Spleen (tissue), 11 donors: Measurements from ENCODE around the gene SEL1L3. TPM values are rescaled to one million over a fixed set of nuclear protein-coding genes. Genes with fewer than 3 reads are reported as not detected.

Experiments used
- DNase-seq: peaks from one replicate; pipeline ENCODE4 v3.0.0-alpha.2; 2020
- H3K27ac ChIP-seq, 8 donors: fragments of 200-600 bp; sonication (generic) in 7 of 8; 1 replicate in 4 of 8; 2 replicates in 4 of 8; pipeline versions ENCODE4 v1.5.0 to v1.8.0; 2016 to 2021; ENCODE audit warnings: inconsistent platforms in 4 of 8, mild to moderate bottlenecking in 4 of 8, moderate library complexity in 1 of 8
- H3K27me3 ChIP-seq, 7 donors: fragments of 200-600 bp; sonication (generic) in 6 of 7; replicated peaks in 1 of 7; 1 replicate in 4 of 7; 2 replicates in 3 of 7; pipeline versions ENCODE4 v1.5.0 to v1.8.0; 2016 to 2021; ENCODE audit warnings: inconsistent platforms in 3 of 7, mild to moderate bottlenecking in 1 of 7
- H3K36me3 ChIP-seq, 6 donors: fragments of 200-600 bp; sonication (generic) in 5 of 6; 1 replicate in 4 of 6; 2 replicates in 2 of 6; pipeline versions ENCODE4 v1.5.0 to v1.8.0; 2016 to 2021; ENCODE audit warnings: inconsistent platforms in 2 of 6
- H3K4me1 ChIP-seq, 6 donors: fragments of 200-600 bp; sonication (generic) in 5 of 6; 1 replicate in 3 of 6; 2 replicates in 3 of 6; pipeline versions ENCODE4 v1.5.0 to v1.8.0; 2016 to 2021; ENCODE audit warnings: inconsistent platforms in 3 of 6
- H3K4me3 ChIP-seq, 8 donors: fragments of 200-600 bp; sonication (generic) in 7 of 8; 1 replicate in 4 of 8; 2 replicates in 4 of 8; pipeline versions ENCODE4 v1.5.0 to v1.8.0; 2016 to 2021; ENCODE audit warnings: inconsistent platforms in 4 of 8, mild to moderate bottlenecking in 4 of 8, moderate library complexity in 2 of 8
- H3K9me3 ChIP-seq, 8 donors: fragments of 200-600 bp; sonication (generic) in 7 of 8; 1 replicate in 4 of 8; 2 replicates in 4 of 8; pipeline versions ENCODE4 v1.5.0 to v1.8.0; 2016 to 2021; ENCODE audit warnings: inconsistent platforms in 4 of 8
- POLR2A ChIP-seq, 3 donors: fragments of 450-650 bp; IDR thresholded peaks; one replicate each; pipeline ENCODE4 v1.5.1; 2017; ENCODE audit warnings: antibody characterized with exemption in 3 of 3, mild to moderate bottlenecking in 1 of 3
- POLR2AphosphoS5 ChIP-seq, 3 donors: sonication (generic); formaldehyde crosslinking; IDR thresholded peaks; one replicate each; pipeline ENCODE4 v1.5.1; 2017; ENCODE audit warnings: antibody characterized with exemption in 3 of 3
- WGBS, 5 donors: extraction: QIAGEN DNeasy Blood & Tissue Kit in 3 of 5; methylation state at CpG; one replicate each; pipeline versions ENCODE4 v1.1.5 to v1.1.7; 2013 to 2018; 5-methylcytosine and 5-hydroxymethylcytosine counted together
- intact Hi-C: fragments of 100-400 bp; cut with DNase I; formaldehyde crosslinking; loops from one replicate; pipeline ENCODE4 v1.15.0; 2023; ENCODE audit warnings: low total_unique reads
- polyA plus RNA-seq, 3 donors: library from polyadenylated mRNA; stranded (reverse); fragments of 200-250 nt; gene quantifications; one replicate each; pipeline ENCODE4 v1.2.1, GENCODE V29; 2013
- total RNA-seq, 7 donors: library from RNA; depleted of rRNA in 3 of 7; stranded (reverse); fragments of >200 nt in 3 of 7; fragmentation: NEBNext Ultra II Directional in 4 of 7; extraction: Animal tissue kit (Norgen Biotek cat#: 25700) in 4 of 7; gene quantifications; one replicate each; pipeline versions ENCODE4 v1.1.0 to v1.2.1, GENCODE V29; 2016 to 2021
- TF ChIP-seq, protein P1 (sequence below), 11 experiments: fragments of 200-600 bp in 7 of 11; fragments of 450-650 bp in 4 of 11; sonication (generic) in 4 of 11; IDR thresholded peaks in 8 of 11; conservative IDR thresholded peaks in 3 of 11; 1 replicate in 7 of 11; 2 replicates in 4 of 11; pipeline versions ENCODE4 v1.4.0 to v1.8.0; 2016 to 2021; ENCODE audit warnings: antibody characterized with exemption in 11 of 11, inconsistent platforms in 4 of 11, mild to moderate bottlenecking in 1 of 11
- donor health status: healthy with polysubstance abuse.
- donor health status: DM: no; HTN: no; CAD: no; lungs with moderate emphysema.
- donor health status: DM: no; HTN: no; CAD: no.
- donor health status: Bipolar disorder and iron deficiency.
- donor health status: healthy.
- donor health status: DM: no; HTN: no; CAD: no.
- donor health status: DM: yes; HTN: yes; CAD: no.

The SEL1L3 gene
- total and polyA plus RNA-seq, 10 donors: 59.0 to 319 (median 127) TPM

DNA sequence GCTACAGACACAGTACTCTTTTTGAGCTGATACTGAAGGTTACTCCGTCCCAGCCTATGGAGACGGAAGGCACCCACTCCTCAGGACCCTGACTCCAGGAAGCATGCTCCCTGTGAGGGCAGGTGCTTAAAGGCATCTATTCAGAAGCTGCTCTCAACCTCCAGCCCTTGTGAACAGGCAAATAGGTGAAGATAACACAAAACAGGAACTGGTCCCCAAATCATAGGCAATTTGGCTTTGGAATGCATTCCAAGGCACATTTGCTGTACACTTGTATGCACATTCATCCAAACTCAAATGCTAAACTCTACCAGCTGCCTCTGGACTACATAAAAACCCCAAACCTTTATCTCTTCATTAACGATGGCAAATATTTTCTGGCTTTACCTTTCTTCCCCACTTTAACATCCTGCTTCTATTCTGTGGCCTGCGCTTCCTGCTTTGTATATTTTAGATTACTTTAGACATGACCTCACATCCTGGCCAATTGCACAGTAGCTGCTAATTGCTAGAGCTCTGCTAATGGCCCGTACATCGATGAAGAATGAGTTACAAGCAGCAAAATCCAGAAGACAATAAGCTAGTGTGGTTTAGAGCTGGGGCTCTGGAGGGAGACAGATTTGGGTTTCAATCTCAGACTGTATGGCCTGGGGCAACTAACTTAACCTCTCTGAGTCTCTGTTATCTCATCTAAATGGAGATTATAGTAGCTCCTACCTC is 3.2 kb downstream of the SEL1L3 start:
- Histone ChIP-seq H3K9me3 (no peaks in the 10 kb centered on the region), H3K36me3 (peaks cover 0 to 11% (median 0%) of the 10 kb centered on the region in 6 donors), H3K4me1 (peaks cover 58 to 90% (median 83%) of the 10 kb centered on the region in 6 donors), H3K27me3 (no peaks in the 10 kb centered on the region), H3K4me3 (peak overlapping the region in 5 of 8 donors; percentile 6 to 88 (median 83)), H3K27ac (peak overlapping the region; percentile 75 to 95 (median 93))
- TF ChIP-seq POLR2A (IDR thresholded peaks at IDR 0.05) (no peak), POLR2AphosphoS5 (IDR thresholded peaks at IDR 0.05) (peak in 1 of 3 donors; percentile 65)
- TF ChIP-seq, protein P1, sequence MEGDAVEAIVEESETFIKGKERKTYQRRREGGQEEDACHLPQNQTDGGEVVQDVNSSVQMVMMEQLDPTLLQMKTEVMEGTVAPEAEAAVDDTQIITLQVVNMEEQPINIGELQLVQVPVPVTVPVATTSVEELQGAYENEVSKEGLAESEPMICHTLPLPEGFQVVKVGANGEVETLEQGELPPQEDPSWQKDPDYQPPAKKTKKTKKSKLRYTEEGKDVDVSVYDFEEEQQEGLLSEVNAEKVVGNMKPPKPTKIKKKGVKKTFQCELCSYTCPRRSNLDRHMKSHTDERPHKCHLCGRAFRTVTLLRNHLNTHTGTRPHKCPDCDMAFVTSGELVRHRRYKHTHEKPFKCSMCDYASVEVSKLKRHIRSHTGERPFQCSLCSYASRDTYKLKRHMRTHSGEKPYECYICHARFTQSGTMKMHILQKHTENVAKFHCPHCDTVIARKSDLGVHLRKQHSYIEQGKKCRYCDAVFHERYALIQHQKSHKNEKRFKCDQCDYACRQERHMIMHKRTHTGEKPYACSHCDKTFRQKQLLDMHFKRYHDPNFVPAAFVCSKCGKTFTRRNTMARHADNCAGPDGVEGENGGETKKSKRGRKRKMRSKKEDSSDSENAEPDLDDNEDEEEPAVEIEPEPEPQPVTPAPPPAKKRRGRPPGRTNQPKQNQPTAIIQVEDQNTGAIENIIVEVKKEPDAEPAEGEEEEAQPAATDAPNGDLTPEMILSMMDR (IDR thresholded peaks at IDR 0.05 in 8 of 11, conservative IDR thresholded peaks at IDR 0.05 in 3 of 11): no peak
- intact Hi-C loops: loop anchor here (5.0 to 10.0 kb wide), 2 partner anchors 53 to 465 kb away; partner anchors contain the start of genes RBPJ and SMIM20
- 20 to 29% (median 25%) methylated on average over 6 of the region's 6 CpGs for WGBS, 5 donors
- no peak for DNase-seq

DNA sequence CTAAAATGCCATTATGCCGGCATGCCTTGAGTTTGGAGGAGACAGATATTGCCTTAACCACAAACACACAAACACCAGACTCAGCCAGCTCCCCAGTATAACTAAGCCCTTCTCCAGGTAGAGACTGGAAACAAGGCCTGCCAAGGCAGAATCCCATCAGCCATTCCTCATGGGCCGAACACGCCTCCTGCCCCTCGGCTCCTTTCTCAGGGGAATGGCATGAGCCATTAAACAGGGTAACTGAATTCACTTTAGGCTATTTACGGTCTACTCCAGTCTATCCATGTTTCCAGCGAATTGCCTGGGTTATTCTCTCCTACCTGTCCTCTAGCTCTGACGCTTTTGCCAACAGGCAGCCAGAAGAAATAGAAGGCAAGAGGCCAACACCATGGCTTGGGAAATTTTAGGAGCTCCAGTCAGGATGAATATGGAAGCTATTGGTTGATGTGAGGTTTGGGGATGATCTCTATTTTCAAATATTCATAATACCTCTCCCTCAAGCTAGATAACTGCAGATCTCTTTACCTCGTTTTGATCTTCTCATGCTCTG is 4.9 kb downstream of the SEL1L3 start:
- intact Hi-C loops: loop anchor here (5.0 to 10.0 kb wide), 2 partner anchors 54 to 467 kb away; partner anchors contain the start of genes RBPJ and SMIM20
- Histone ChIP-seq H3K27ac (peak overlapping the region in 6 of 8 donors; percentile 16 to 95 (median 94)), H3K9me3 (no peaks in the 10 kb centered on the region), H3K36me3 (peaks cover 0 to 11% (median 0%) of the 10 kb centered on the region in 6 donors), H3K4me3 (no peak overlapping the region), H3K4me1 (peaks cover 64 to 91% (median 83%) of the 10 kb centered on the region in 6 donors), H3K27me3 (no peaks in the 10 kb centered on the region)
- TF ChIP-seq POLR2A (IDR thresholded peaks at IDR 0.05) (no peak), POLR2AphosphoS5 (IDR thresholded peaks at IDR 0.05) (no peak)
- TF ChIP-seq, protein P1 (IDR thresholded peaks at IDR 0.05 in 8 of 11, conservative IDR thresholded peaks at IDR 0.05 in 3 of 11): no peak
- 93 to 95% (median 95%) methylated on average over 8 of the region's 8 CpGs for WGBS, 5 donors
- no peak for DNase-seq

DNA sequence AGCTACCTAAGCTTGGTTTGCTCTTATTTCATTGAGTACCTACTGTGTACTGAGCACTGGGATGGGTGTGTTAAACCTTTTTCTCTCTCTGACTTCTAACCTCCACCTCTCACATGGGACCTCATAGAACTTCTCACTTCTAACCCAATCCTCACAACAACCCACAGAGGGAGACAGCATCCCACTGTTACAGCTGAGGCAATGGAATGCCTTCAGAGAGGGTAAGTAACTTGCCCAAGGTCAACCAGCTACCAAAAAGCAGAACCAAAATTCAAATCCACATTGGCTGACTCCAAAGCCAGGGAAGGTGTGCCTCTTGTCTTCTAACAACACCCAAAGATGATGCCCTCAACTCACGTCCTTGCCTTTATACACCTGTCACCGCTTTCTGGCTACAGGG is 5.4 kb downstream of the SEL1L3 start:
- no peak overlapping the region for H3K4me3 ChIP-seq
- no peaks in the 10 kb centered on the region for H3K9me3 ChIP-seq
- no peaks in the 10 kb centered on the region for H3K27me3 ChIP-seq
- no peak for DNase-seq
- WGBS, 5 donors: 88 to 98% (median 96%) methylated on average over 2 of the region's 2 CpGs
- peaks cover 67 to 96% (median 87%) of the 10 kb centered on the region in 6 donors for H3K4me1 ChIP-seq
- peaks cover 0 to 11% (median 0%) of the 10 kb centered on the region in 6 donors for H3K36me3 ChIP-seq
- intact Hi-C loops: loop anchor here (5.0 to 10.0 kb wide), 2 partner anchors 55 to 467 kb away; partner anchors contain the start of genes RBPJ and SMIM20
- H3K27ac ChIP-seq: peak overlapping the region in 7 of 8 donors; percentile 6 to 95 (median 94)
- no peak for TF ChIP-seq POLR2A (IDR thresholded peaks at IDR 0.05)
- TF ChIP-seq POLR2AphosphoS5 (IDR thresholded peaks at IDR 0.05): no peak
- TF ChIP-seq, protein P1 (IDR thresholded peaks at IDR 0.05 in 8 of 11, conservative IDR thresholded peaks at IDR 0.05 in 3 of 11): peak in 2 of 11 experiments; percentile 15 to 19

DNA sequence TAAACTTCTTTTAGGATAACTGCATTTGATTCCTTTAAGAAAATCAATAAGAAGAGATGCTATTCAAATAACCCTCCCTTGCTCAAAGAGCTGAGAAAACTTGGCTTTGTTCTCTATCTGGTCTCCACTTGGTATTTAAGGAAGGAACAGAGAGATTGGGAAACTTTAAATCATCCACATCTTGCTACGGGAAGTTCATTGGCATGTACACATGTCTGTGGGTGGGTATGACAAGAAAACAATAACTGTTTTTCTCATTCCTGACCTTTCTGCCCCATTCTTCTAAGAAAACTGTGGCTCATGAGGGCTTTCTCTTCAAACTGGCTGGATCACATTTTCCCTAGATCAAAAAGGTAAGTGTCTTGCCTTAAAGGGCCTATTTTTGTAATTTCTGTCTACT is 6.0 kb downstream of the SEL1L3 start:
- intact Hi-C loops: loop anchor here (5.0 to 10.0 kb wide), 2 partner anchors 56 to 468 kb away; partner anchors contain the start of genes RBPJ and SMIM20
- Histone ChIP-seq H3K4me3 (no peak overlapping the region), H3K9me3 (no peaks in the 10 kb centered on the region), H3K36me3 (peaks cover 0 to 11% (median 0%) of the 10 kb centered on the region in 6 donors), H3K27ac (peak overlapping the region in 7 of 8 donors; percentile 6 to 95 (median 94)), H3K4me1 (peaks cover 66 to 100% (median 91%) of the 10 kb centered on the region in 6 donors), H3K27me3 (no peaks in the 10 kb centered on the region)
- TF ChIP-seq POLR2AphosphoS5 (IDR thresholded peaks at IDR 0.05) (no peak), POLR2A (IDR thresholded peaks at IDR 0.05) (no peak)
- TF ChIP-seq, protein P1 (IDR thresholded peaks at IDR 0.05 in 8 of 11, conservative IDR thresholded peaks at IDR 0.05 in 3 of 11): no peak
- WGBS, 5 donors: 24 to 53% (median 37%) methylated on average over 1 of the region's 1 CpG
- DNase-seq: no peak
